ENCODE data around the gene PER3.

DNA sequence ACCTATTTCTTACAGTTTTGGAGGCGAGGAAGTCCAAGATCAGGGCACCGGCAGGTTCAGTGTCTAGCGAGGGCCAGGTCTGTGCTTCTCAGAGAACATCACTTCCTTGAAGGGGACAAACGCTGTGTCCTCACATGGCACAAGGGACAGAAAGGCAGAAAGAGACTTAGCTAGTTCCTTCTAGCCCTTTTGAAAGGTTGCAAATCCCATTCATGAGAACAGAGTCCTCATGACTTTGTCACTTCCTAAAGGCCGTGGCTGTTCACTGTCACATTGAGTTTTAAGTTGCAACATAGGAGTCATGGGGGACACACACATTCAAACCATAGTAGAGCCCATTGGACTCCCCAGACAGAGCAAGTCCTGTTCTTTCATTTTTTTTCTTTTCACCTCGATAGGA lies 27.4 kb downstream of the PER3 start:
- no peak for TF ChIP-seq REST (IDR thresholded peaks at IDR 0.05)
- TF ChIP-seq RNF2 (IDR thresholded peaks at IDR 0.05; ENCODE audit: borderline replicate concordance, low read depth), result no peak
- no peak for TF ChIP-seq BHLHE40 (IDR thresholded peaks at IDR 0.05; ENCODE audit: low read depth, low read length)
- no peak for TF ChIP-seq MAX (IDR thresholded peaks at IDR 0.05)
- no peak for TF ChIP-seq POLR2A (IDR thresholded peaks at IDR 0.05; ENCODE audit: low read length)
